Endodermal cell (in vitro differentiated cells): ENCODE measurements around the gene MRTFA. TPM values are rescaled to one million over a fixed set of nuclear protein-coding genes. Genes with fewer than 3 reads are reported as not detected.

Experiments used
- DNase-seq: peaks from one replicate; pipeline ENCODE4 v3.0.0-alpha.2; 2017
- H3K27ac ChIP-seq: 2 replicates; pipeline ENCODE4 v1.5.1; 2013; ENCODE audit warnings: mild to moderate bottlenecking, low read depth, low read length, moderate library complexity
- H3K27me3 ChIP-seq: 2 replicates; pipeline ENCODE4 v1.6.1; 2013; ENCODE audit warnings: mild to moderate bottlenecking, low read length, moderate library complexity; ENCODE audit not compliant: insufficient read depth, control insufficient read depth, poor library complexity, severe bottlenecking
- H3K36me3 ChIP-seq: 2 replicates; pipeline ENCODE4 v1.7.0; 2013; ENCODE audit warnings: mild to moderate bottlenecking, low read length, moderate library complexity; ENCODE audit not compliant: control insufficient read depth, insufficient read depth
- H3K4me1 ChIP-seq: one replicate; pipeline ENCODE4 v1.7.0; 2013; ENCODE audit warnings: low read length; ENCODE audit not compliant: control insufficient read depth, insufficient read depth
- H3K4me3 ChIP-seq: 2 replicates; pipeline ENCODE4 v1.5.1; 2013; ENCODE audit warnings: mild to moderate bottlenecking, low read length, moderate library complexity
- H3K9ac ChIP-seq: 2 replicates; pipeline ENCODE4 v1.6.1; 2013; ENCODE audit warnings: mild to moderate bottlenecking, low read length, moderate library complexity; ENCODE audit not compliant: poor library complexity, severe bottlenecking; ENCODE audit errors: extremely low read depth
- H3K9me3 ChIP-seq: 2 replicates; pipeline ENCODE4 v1.6.1; 2013; ENCODE audit warnings: mild to moderate bottlenecking, low read length, moderate library complexity; ENCODE audit not compliant: control insufficient read depth
- H3K27ac Mint-ChIP-seq: 2 replicates; pipeline ENCODE4 v1.8.0; 2020; ENCODE audit warnings: mixed read lengths
- H3K27me3 Mint-ChIP-seq: 2 replicates; pipeline ENCODE4 v1.8.0; 2021; ENCODE audit warnings: mild to moderate bottlenecking, mixed read lengths; ENCODE audit not compliant: insufficient read depth
- H3K36me3 Mint-ChIP-seq: 2 replicates; pipeline ENCODE4 v1.8.0; 2020; ENCODE audit warnings: low read depth, mixed read lengths
- H3K4me1 Mint-ChIP-seq: 2 replicates; pipeline ENCODE4 v1.8.0; 2020; ENCODE audit warnings: mixed read lengths
- H3K4me3 Mint-ChIP-seq: 2 replicates; pipeline ENCODE4 v1.8.0; 2020; ENCODE audit warnings: mild to moderate bottlenecking, moderate library complexity, mixed read lengths
- H3K9me3 Mint-ChIP-seq: 2 replicates; pipeline ENCODE4 v1.8.0; 2020; ENCODE audit warnings: mild to moderate bottlenecking, mixed read lengths
- WGBS, 2 experiments: methylation state at CpG; one replicate each; pipeline versions ENCODE4 v1.1.5 to v1.1.7; 2013; ENCODE audit warnings: missing lambda C conversion rate in 2 of 2, mixed read lengths in 1 of 2; ENCODE audit not compliant: insufficient coverage in 1 of 2, insufficient read length in 1 of 2; 5-methylcytosine and 5-hydroxymethylcytosine counted together
- total RNA-seq, 2 donors: library from RNA; stranded (reverse); fragmentation: NEBNext Ultra II Directional in 1 of 2; extraction: Animal tissue kit (Norgen Biotek cat#: 25700) in 1 of 2; gene quantifications; 2 replicates in 1 of 2; 3 replicates in 1 of 2; pipeline ENCODE4 v1.2.1, GENCODE V29; 2021
- TF ChIP-seq, protein P1 (sequence below): fragments of 200-600 bp; sonication (generic); conservative IDR thresholded peaks from 2 replicates; pipeline ENCODE4 v1.5.0; 2021; ENCODE audit warnings: antibody characterized with exemption, mild to moderate bottlenecking

The MRTFA gene
- total RNA-seq, 2 donors from 2014 or later = 43.3 to 44.7 TPM

DNA sequence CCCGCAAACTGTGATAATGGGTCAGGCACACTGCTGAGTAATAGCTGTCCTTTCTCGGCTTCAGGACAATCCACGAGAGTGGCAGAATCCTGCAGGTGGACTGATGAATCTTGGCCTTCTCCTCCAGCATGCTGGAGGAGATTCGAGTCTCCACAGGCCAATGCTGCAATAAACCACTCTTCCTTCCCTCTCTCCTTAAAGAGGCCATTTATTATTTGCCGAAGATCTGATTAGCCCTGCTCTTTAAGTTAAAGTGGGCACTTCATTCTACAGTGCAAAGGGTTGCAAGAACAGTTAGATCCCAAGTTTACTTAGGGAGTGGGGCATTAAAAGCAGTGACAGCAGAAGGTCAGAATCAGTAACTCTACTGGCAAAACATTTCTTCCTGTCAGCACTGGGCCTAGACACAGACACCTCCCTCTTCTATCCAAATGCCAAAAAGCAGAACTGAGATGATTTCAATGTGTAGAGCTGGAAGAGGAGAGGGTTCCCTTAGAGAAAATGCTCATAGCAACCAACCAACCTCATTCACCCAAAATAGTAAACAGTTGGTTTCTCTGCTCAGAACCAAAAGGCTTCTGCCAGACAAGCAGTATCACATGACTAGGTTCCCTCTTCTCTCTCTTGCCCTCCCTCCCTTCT lies 144.4 kb downstream of the MRTFA start:
- no peaks in the 10 kb centered on the region for H3K27me3 ChIP-seq
- H3K4me1 ChIP-seq = peaks cover 4% of the 10 kb centered on the region
- no peaks in the 10 kb centered on the region for H3K9me3 ChIP-seq
- H3K4me3 ChIP-seq = no peak overlapping the region
- no peak overlapping the region for H3K9ac ChIP-seq
- DNase-seq = peak; percentile 52
- H3K36me3 Mint-ChIP-seq = peaks cover 8% of the 10 kb centered on the region
- H3K36me3 ChIP-seq = no peaks in the 10 kb centered on the region
- no peak overlapping the region for H3K4me3 Mint-ChIP-seq
- H3K4me1 Mint-ChIP-seq = peaks cover 25% of the 10 kb centered on the region
- H3K27me3 Mint-ChIP-seq = no peaks in the 10 kb centered on the region
- no peak overlapping the region for H3K27ac ChIP-seq
- TF ChIP-seq, protein P1, sequence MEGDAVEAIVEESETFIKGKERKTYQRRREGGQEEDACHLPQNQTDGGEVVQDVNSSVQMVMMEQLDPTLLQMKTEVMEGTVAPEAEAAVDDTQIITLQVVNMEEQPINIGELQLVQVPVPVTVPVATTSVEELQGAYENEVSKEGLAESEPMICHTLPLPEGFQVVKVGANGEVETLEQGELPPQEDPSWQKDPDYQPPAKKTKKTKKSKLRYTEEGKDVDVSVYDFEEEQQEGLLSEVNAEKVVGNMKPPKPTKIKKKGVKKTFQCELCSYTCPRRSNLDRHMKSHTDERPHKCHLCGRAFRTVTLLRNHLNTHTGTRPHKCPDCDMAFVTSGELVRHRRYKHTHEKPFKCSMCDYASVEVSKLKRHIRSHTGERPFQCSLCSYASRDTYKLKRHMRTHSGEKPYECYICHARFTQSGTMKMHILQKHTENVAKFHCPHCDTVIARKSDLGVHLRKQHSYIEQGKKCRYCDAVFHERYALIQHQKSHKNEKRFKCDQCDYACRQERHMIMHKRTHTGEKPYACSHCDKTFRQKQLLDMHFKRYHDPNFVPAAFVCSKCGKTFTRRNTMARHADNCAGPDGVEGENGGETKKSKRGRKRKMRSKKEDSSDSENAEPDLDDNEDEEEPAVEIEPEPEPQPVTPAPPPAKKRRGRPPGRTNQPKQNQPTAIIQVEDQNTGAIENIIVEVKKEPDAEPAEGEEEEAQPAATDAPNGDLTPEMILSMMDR = no peak
- no peaks in the 10 kb centered on the region for H3K9me3 Mint-ChIP-seq
- H3K27ac Mint-ChIP-seq = no peak overlapping the region
- 71 to 81% methylated on average over 5 of the region's 5 CpGs for WGBS, 2 experiments

GRCh38 chr22:40487663-40488249 lies 148.8 kb downstream of the MRTFA start:
- Histone ChIP-seq H3K9me3 (no peaks in the 10 kb centered on the region), H3K36me3 (no peaks in the 10 kb centered on the region), H3K4me3 (no peak overlapping the region), H3K9ac (no peak overlapping the region), H3K27me3 (no peaks in the 10 kb centered on the region), H3K27ac (no peak overlapping the region), H3K4me1 (peaks cover 4% of the 10 kb centered on the region)
- peak overlapping the region; percentile 74 for H3K27ac Mint-ChIP-seq
- no peaks in the 10 kb centered on the region for H3K9me3 Mint-ChIP-seq
- DNase-seq = no peak
- no peaks in the 10 kb centered on the region for H3K27me3 Mint-ChIP-seq
- WGBS, 2 experiments = 25 to 67% methylated on average over 1 to 2 of the region's 3 CpGs
- H3K4me3 Mint-ChIP-seq = no peak overlapping the region
- H3K4me1 Mint-ChIP-seq = peaks cover 25% of the 10 kb centered on the region
- peaks cover 17% of the 10 kb centered on the region for H3K36me3 Mint-ChIP-seq
- TF ChIP-seq, protein P1 = peak; percentile 92

GRCh38 chr22:40486962-40487602 lies 149.4 kb downstream of the MRTFA start:
- no peak overlapping the region for H3K27ac Mint-ChIP-seq
- Histone ChIP-seq H3K4me3 (no peak overlapping the region), H3K9ac (no peak overlapping the region), H3K27me3 (no peaks in the 10 kb centered on the region), H3K4me1 (peaks cover 3% of the 10 kb centered on the region), H3K9me3 (no peaks in the 10 kb centered on the region), H3K36me3 (no peaks in the 10 kb centered on the region), H3K27ac (no peak overlapping the region)
- H3K9me3 Mint-ChIP-seq = no peaks in the 10 kb centered on the region
- H3K27me3 Mint-ChIP-seq = no peaks in the 10 kb centered on the region
- TF ChIP-seq, protein P1 = no peak
- peaks cover 22% of the 10 kb centered on the region for H3K36me3 Mint-ChIP-seq
- peaks cover 18% of the 10 kb centered on the region for H3K4me1 Mint-ChIP-seq
- WGBS, 2 experiments = 82% methylated on average over 1 of the region's 2 CpGs; no CpG with 5 or more reads in 1 of the 2 experiments
- H3K4me3 Mint-ChIP-seq = no peak overlapping the region
- no peak for DNase-seq
